T-helper 17 cell (primary cell): ENCODE data around the gene HS1BP3. TPM values are rescaled to one million over a fixed set of nuclear protein-coding genes. Genes with fewer than 3 reads are reported as not detected.

Source experiments
- ATAC-seq: fragments of 150-1000 bp; cut with Tn5 transposase; 2 replicates; pipeline ENCODE4 v1.10.0; 2021; ENCODE audit warnings: mild to moderate bottlenecking, moderate library complexity
- DNase-seq, 3 donors: peaks; one replicate each; pipeline versions ENCODE4 v3.0.0 to v3.0.0-alpha.2; 2020 to 2021
- H3K9me3 ChIP-seq: one replicate; pipeline ENCODE4 v1.7.0; 2013; ENCODE audit warnings: low read length, mild to moderate bottlenecking; ENCODE audit not compliant: control insufficient read depth, poor library complexity, severe bottlenecking
- H3K27ac Mint-ChIP-seq: one replicate; pipeline ENCODE4 v1.8.0; 2022; ENCODE audit warnings: mild to moderate bottlenecking, moderate library complexity, mixed read lengths
- H3K27me3 Mint-ChIP-seq: one replicate; pipeline ENCODE4 v1.8.0; 2022; ENCODE audit warnings: mixed read lengths
- H3K36me3 Mint-ChIP-seq: one replicate; pipeline ENCODE4 v1.8.0; 2022; ENCODE audit warnings: low read depth, mixed read lengths
- H3K4me1 Mint-ChIP-seq: one replicate; pipeline ENCODE4 v1.8.0; 2022; ENCODE audit warnings: mild to moderate bottlenecking, mixed read lengths
- H3K4me3 Mint-ChIP-seq: one replicate; pipeline ENCODE4 v1.8.0; 2022; ENCODE audit warnings: mild to moderate bottlenecking, moderate library complexity, mixed read lengths
- total RNA-seq, 4 donors: library from RNA in 2 of 4; stranded (reverse) in 2 of 4; gene quantifications; one replicate each; pipeline ENCODE4 v1.2.3 and lab custom pipeline; 2022 to 2026

HS1BP3 gene
- total RNA-seq, 2 donors from 2014 or later = 12.8 to 13.7 TPM

- Mint-ChIP-seq H3K36me3 (peaks cover 2% of the 10 kb centered on the region), H3K27me3 (no peaks in the 10 kb centered on the region), H3K27ac (no peak overlapping the region), H3K4me3 (no peak overlapping the region), H3K4me1 (peaks cover 3% of the 10 kb centered on the region)
- DNase-seq (no peak), ATAC-seq (no peak)
- H3K9me3 ChIP-seq = no peaks in the 10 kb centered on the region
Measured at GRCh38 chr2:20603791-20604190, 47.1 kb downstream of the HS1BP3 start.

GRCh38 chr2:20602803-20603202 is 48.1 kb downstream of the HS1BP3 start:
- no peak overlapping the region for H3K27ac Mint-ChIP-seq
- H3K9me3 ChIP-seq = no peaks in the 10 kb centered on the region
- no peaks in the 10 kb centered on the region for H3K36me3 Mint-ChIP-seq
- ATAC-seq (no peak), DNase-seq (no peak)
- no peak overlapping the region for H3K4me3 Mint-ChIP-seq
- no peaks in the 10 kb centered on the region for H3K27me3 Mint-ChIP-seq
- peaks cover 4% of the 10 kb centered on the region for H3K4me1 Mint-ChIP-seq

GRCh38 chr2:20600756-20601325 is 50.1 kb downstream of the HS1BP3 start:
- peaks cover 10% of the 10 kb centered on the region for H3K4me1 Mint-ChIP-seq
- no peaks in the 10 kb centered on the region for H3K36me3 Mint-ChIP-seq
- H3K27me3 Mint-ChIP-seq = no peaks in the 10 kb centered on the region
- DNase-seq (no peak), ATAC-seq (no peak)
- no peaks in the 10 kb centered on the region for H3K9me3 ChIP-seq
- H3K27ac Mint-ChIP-seq = no peak overlapping the region
- no peak overlapping the region for H3K4me3 Mint-ChIP-seq

GRCh38 chr2:20599861-20600461 is 50.9 kb downstream of the HS1BP3 start:
- Mint-ChIP-seq H3K4me3 (no peak overlapping the region), H3K27me3 (no peaks in the 10 kb centered on the region), H3K4me1 (peaks cover 15% of the 10 kb centered on the region), H3K27ac (no peak overlapping the region), H3K36me3 (no peaks in the 10 kb centered on the region)
- DNase-seq = no peak
- ATAC-seq = no peak
- no peaks in the 10 kb centered on the region for H3K9me3 ChIP-seq

GRCh38 chr2:20599001-20599600 is 51.8 kb downstream of the HS1BP3 start:
- ATAC-seq (no peak), DNase-seq (no peak)
- no peaks in the 10 kb centered on the region for H3K9me3 ChIP-seq
- no peaks in the 10 kb centered on the region for H3K27me3 Mint-ChIP-seq
- H3K4me3 Mint-ChIP-seq = no peak overlapping the region
- peaks cover 15% of the 10 kb centered on the region for H3K4me1 Mint-ChIP-seq
- H3K27ac Mint-ChIP-seq = no peak overlapping the region
- H3K36me3 Mint-ChIP-seq = no peaks in the 10 kb centered on the region

GRCh38 chr2:20597860-20598183 is 53.1 kb downstream of the HS1BP3 start:
- H3K36me3 Mint-ChIP-seq = no peaks in the 10 kb centered on the region
- H3K4me1 Mint-ChIP-seq = peaks cover 17% of the 10 kb centered on the region
- no peaks in the 10 kb centered on the region for H3K27me3 Mint-ChIP-seq
- H3K9me3 ChIP-seq = no peaks in the 10 kb centered on the region
- DNase-seq (no peak), ATAC-seq (no peak)
- H3K4me3 Mint-ChIP-seq = no peak overlapping the region
- H3K27ac Mint-ChIP-seq = no peak overlapping the region

GRCh38 chr2:20596973-20597859 is 53.7 kb downstream of the HS1BP3 start:
- H3K4me1 Mint-ChIP-seq = peaks cover 15% of the 10 kb centered on the region
- no peak overlapping the region for H3K4me3 Mint-ChIP-seq
- DNase-seq (no peak), ATAC-seq (no peak)
- no peaks in the 10 kb centered on the region for H3K36me3 Mint-ChIP-seq
- no peak overlapping the region for H3K27ac Mint-ChIP-seq
- H3K27me3 Mint-ChIP-seq = no peaks in the 10 kb centered on the region
- H3K9me3 ChIP-seq = no peaks in the 10 kb centered on the region

GRCh38 chr2:20596193-20596972 is 54.5 kb downstream of the HS1BP3 start:
- no peaks in the 10 kb centered on the region for H3K9me3 ChIP-seq
- Mint-ChIP-seq H3K36me3 (no peaks in the 10 kb centered on the region), H3K4me3 (peak overlapping the region; percentile 15), H3K4me1 (peaks cover 15% of the 10 kb centered on the region), H3K27me3 (no peaks in the 10 kb centered on the region), H3K27ac (peak overlapping the region; percentile 8)
- DNase-seq = no peak
- ATAC-seq = no peak

- H3K27ac Mint-ChIP-seq = peak overlapping the region; percentile 8
- ATAC-seq = peak; percentile 52
- DNase-seq = no peak
- peaks cover 15% of the 10 kb centered on the region for H3K4me1 Mint-ChIP-seq
- no peaks in the 10 kb centered on the region for H3K27me3 Mint-ChIP-seq
- H3K9me3 ChIP-seq = no peaks in the 10 kb centered on the region
- no peaks in the 10 kb centered on the region for H3K36me3 Mint-ChIP-seq
- peak overlapping the region; percentile 15 for H3K4me3 Mint-ChIP-seq
Measured at GRCh38 chr2:20595439-20596192, 55.3 kb downstream of the HS1BP3 start.

- ATAC-seq (no peak), DNase-seq (no peak)
- H3K9me3 ChIP-seq = no peaks in the 10 kb centered on the region
- no peaks in the 10 kb centered on the region for H3K27me3 Mint-ChIP-seq
- peaks cover 15% of the 10 kb centered on the region for H3K4me1 Mint-ChIP-seq
- no peak overlapping the region for H3K4me3 Mint-ChIP-seq
- H3K27ac Mint-ChIP-seq = no peak overlapping the region
- H3K36me3 Mint-ChIP-seq = no peaks in the 10 kb centered on the region
Measured at GRCh38 chr2:20594957-20595356, 55.9 kb downstream of the HS1BP3 start.

- DNase-seq = no peak
- Mint-ChIP-seq H3K36me3 (no peaks in the 10 kb centered on the region), H3K4me3 (peak overlapping the region; percentile 63), H3K27ac (no peak overlapping the region), H3K27me3 (no peaks in the 10 kb centered on the region), H3K4me1 (peaks cover 15% of the 10 kb centered on the region)
- H3K9me3 ChIP-seq = no peaks in the 10 kb centered on the region
- no peak for ATAC-seq
Measured at GRCh38 chr2:20594048-20594750, 56.7 kb downstream of the HS1BP3 start.
